ENCODE results near the gene CYB5R2.

- no peak for TF ChIP-seq CTCF (IDR thresholded peaks at IDR 0.05)
- no peak for TF ChIP-seq POLR2A (IDR thresholded peaks at IDR 0.05)
- TF ChIP-seq POLR2AphosphoS5 (IDR thresholded peaks at IDR 0.05) = no peak
Observed at GRCh38 chr11:7672276-7672959, 882 bp downstream of the CYB5R2 start.

Data from prostate gland (tissue), 2 donors.